Measurements from ENCODE around the gene PLAAT4.
"Not testable (repeated sequence)": the region's sequence is repeated elsewhere in the genome, so short reads cannot be mapped to it uniquely, and the experiment has no call there.

DNA sequence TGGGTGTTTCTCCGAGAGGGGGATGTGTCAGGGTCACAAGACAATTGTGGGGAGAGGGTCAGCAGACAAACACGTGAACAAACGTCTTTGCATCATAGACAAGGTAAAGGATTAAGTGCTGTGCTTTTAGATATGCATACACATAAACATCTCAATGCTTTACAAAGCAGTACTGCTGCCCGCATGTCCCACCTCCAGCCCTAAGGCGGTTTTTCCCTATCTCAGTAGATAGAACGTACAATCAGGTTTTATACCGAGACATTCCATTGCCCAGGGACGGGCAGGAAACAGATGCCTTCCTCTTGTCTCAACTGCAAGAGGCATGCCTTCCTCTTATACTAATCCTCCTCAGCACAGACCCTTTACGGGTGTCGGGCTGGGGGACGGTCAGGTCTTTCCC, 8.5 kb upstream of the PLAAT4 start:
- TF ChIP-seq, protein P1, sequence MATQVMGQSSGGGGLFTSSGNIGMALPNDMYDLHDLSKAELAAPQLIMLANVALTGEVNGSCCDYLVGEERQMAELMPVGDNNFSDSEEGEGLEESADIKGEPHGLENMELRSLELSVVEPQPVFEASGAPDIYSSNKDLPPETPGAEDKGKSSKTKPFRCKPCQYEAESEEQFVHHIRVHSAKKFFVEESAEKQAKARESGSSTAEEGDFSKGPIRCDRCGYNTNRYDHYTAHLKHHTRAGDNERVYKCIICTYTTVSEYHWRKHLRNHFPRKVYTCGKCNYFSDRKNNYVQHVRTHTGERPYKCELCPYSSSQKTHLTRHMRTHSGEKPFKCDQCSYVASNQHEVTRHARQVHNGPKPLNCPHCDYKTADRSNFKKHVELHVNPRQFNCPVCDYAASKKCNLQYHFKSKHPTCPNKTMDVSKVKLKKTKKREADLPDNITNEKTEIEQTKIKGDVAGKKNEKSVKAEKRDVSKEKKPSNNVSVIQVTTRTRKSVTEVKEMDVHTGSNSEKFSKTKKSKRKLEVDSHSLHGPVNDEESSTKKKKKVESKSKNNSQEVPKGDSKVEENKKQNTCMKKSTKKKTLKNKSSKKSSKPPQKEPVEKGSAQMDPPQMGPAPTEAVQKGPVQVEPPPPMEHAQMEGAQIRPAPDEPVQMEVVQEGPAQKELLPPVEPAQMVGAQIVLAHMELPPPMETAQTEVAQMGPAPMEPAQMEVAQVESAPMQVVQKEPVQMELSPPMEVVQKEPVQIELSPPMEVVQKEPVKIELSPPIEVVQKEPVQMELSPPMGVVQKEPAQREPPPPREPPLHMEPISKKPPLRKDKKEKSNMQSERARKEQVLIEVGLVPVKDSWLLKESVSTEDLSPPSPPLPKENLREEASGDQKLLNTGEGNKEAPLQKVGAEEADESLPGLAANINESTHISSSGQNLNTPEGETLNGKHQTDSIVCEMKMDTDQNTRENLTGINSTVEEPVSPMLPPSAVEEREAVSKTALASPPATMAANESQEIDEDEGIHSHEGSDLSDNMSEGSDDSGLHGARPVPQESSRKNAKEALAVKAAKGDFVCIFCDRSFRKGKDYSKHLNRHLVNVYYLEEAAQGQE (IDR thresholded peaks at IDR 0.05; ENCODE audit: insufficient replicate concordance, low read depth): not testable (repeated sequence)
- TF ChIP-seq POLR2AphosphoS5 (IDR thresholded peaks at IDR 0.05; ENCODE audit: low read depth): not testable (repeated sequence)
- TF ChIP-seq, protein P2, sequence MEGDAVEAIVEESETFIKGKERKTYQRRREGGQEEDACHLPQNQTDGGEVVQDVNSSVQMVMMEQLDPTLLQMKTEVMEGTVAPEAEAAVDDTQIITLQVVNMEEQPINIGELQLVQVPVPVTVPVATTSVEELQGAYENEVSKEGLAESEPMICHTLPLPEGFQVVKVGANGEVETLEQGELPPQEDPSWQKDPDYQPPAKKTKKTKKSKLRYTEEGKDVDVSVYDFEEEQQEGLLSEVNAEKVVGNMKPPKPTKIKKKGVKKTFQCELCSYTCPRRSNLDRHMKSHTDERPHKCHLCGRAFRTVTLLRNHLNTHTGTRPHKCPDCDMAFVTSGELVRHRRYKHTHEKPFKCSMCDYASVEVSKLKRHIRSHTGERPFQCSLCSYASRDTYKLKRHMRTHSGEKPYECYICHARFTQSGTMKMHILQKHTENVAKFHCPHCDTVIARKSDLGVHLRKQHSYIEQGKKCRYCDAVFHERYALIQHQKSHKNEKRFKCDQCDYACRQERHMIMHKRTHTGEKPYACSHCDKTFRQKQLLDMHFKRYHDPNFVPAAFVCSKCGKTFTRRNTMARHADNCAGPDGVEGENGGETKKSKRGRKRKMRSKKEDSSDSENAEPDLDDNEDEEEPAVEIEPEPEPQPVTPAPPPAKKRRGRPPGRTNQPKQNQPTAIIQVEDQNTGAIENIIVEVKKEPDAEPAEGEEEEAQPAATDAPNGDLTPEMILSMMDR (IDR thresholded peaks at IDR 0.05; ENCODE audit: insufficient read depth, low read length): not testable (repeated sequence)

Measured in HL-60 (cell line).